GM12801 (cell line): Measurements from ENCODE around the gene HAVCR1.

Experiments used
- CTCF ChIP-seq: IDR thresholded peaks from one replicate; pipeline ENCODE4 v1.5.1; 2011; ENCODE audit warnings: control low read depth; ENCODE audit not compliant: insufficient read length; ENCODE audit errors: extremely low read depth

HAVCR1 gene

GRCh38 chr5:157025093-157025698, 33.7 kb downstream of the HAVCR1 start:
- no peak for TF ChIP-seq CTCF

- TF ChIP-seq CTCF, result no peak
Observed at GRCh38 chr5:157024208-157024959, 34.5 kb downstream of the HAVCR1 start.

- no peak for TF ChIP-seq CTCF
Observed at GRCh38 chr5:157022024-157022423, 36.9 kb downstream of the HAVCR1 start.

GRCh38 chr5:157020511-157021222, 38.2 kb downstream of the HAVCR1 start:
- no peak for TF ChIP-seq CTCF

GRCh38 chr5:157020002-157020401, 38.9 kb downstream of the HAVCR1 start:
- no peak for TF ChIP-seq CTCF

GRCh38 chr5:157006262-157006661, 52.7 kb downstream of the HAVCR1 start:
- TF ChIP-seq CTCF, result no peak

GRCh38 chr5:157004893-157005551, 53.9 kb downstream of the HAVCR1 start:
- no peak for TF ChIP-seq CTCF
